Measurements from ENCODE around the gene TNFRSF13B. TPM values are rescaled to one million over a fixed set of nuclear protein-coding genes. Genes with fewer than 3 reads are reported as not detected.
A peak's percentile ranks its signal among the peaks of the same experiment; 100 is the strongest.

Gene TNFRSF13B
- total RNA-seq, 1 experiment from 2014 or later = 0.28 TPM

DNA sequence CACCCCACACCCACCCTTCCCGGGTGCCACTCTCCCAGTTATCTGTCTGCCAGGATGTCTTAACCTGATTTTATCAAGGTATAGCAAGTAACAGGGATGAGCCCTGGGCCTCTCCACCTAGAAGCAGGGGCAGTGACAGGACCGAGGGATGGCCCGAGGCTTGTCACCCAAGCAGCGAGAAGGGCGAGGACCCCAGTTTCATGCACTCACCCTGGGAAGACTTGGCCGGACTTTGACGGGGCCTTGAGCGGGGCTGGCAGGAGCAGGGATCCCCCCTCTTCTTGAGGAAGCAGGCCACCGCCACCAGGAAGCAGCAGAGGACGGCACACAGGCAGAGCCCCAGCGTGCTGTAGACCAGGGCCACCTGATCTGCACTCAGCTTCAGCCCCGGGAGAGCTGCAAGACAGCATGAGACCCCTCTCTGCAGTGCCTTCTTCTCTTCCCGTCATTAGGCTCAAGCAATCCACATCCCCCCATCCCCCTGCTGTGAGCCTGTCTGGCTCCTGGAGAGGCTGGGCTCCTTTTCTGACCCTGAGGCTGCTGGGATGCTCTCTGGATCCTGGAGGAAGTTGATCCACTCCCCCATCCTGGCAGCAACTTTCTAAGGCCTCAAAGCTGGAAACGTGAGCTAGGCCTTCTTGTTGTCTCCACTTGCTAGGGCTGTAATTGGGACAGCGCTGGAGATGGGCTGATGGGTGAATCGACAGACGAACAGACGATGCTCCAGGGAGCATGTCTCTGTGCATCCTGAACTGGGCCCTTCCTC, 31.6 kb downstream of the TNFRSF13B start:
- H3K9ac ChIP-seq (ENCODE audit: extremely low read depth, insufficient read length, low read length) = no peak overlapping the region
- DNase-seq = peak; percentile 87

More for the DNA sequence above, 31.6 kb downstream of the TNFRSF13B start:
- H3K9me3 ChIP-seq (ENCODE audit: control insufficient read depth, low read depth, low read length) = no peaks in the 10 kb centered on the region
- H2BK20ac ChIP-seq (ENCODE audit: low read depth, low read length, poor library complexity, severe bottlenecking) = no peak overlapping the region
- no peak overlapping the region for H4K8ac ChIP-seq (replicated peaks; ENCODE audit: insufficient read length, low read depth, low read length)
- Mint-ChIP-seq H3K27ac (peak overlapping the region in 2 of 3 experiments; percentile 31 to 79; a peak in 2 of 7 replicates), H3K9me3 (no peaks in the 10 kb centered on the region), H3K4me3 (no peak overlapping the region), H3K36me3 (ENCODE audit: insufficient read depth in 1 of 3, low read depth in 3 of 3) (no peaks in the 10 kb centered on the region; a peak in 1 of 7 replicates), H3K27me3 (ENCODE audit: low read depth) (no peaks in the 10 kb centered on the region), H3K4me1 (peaks cover 28% of the 10 kb centered on the region in 2 experiments)
- no peaks in the 10 kb centered on the region for H4K20me1 ChIP-seq (ENCODE audit: control insufficient read depth, insufficient read depth, insufficient read length)
- no peak overlapping the region for H3K18ac ChIP-seq (ENCODE audit: insufficient read length, low read depth, low read length)
- no peak overlapping the region; the same call in 1 of the 2 replicates for H3K14ac ChIP-seq (ENCODE audit: insufficient read depth, low read length)
- H3K79me1 ChIP-seq (ENCODE audit: insufficient read depth, low read depth, low read length, poor library complexity, severe bottlenecking) = no peaks in the 10 kb centered on the region
- H3K27me3 ChIP-seq (ENCODE audit: insufficient read depth, low read length) = no peaks in the 10 kb centered on the region
- H2AK5ac ChIP-seq (ENCODE audit: insufficient read length, low read length) = no peak overlapping the region
- WGBS (ENCODE audit: extremely low coverage, insufficient read length, low lambda C conversion rate) = no CpG with 5 or more reads among the region's 18 CpGs
- H4K91ac ChIP-seq (ENCODE audit: insufficient read length, low read depth, low read length) = no peak overlapping the region
- H2AFZ ChIP-seq (ENCODE audit: low read length) = no peak overlapping the region
- TF ChIP-seq, protein P1, sequence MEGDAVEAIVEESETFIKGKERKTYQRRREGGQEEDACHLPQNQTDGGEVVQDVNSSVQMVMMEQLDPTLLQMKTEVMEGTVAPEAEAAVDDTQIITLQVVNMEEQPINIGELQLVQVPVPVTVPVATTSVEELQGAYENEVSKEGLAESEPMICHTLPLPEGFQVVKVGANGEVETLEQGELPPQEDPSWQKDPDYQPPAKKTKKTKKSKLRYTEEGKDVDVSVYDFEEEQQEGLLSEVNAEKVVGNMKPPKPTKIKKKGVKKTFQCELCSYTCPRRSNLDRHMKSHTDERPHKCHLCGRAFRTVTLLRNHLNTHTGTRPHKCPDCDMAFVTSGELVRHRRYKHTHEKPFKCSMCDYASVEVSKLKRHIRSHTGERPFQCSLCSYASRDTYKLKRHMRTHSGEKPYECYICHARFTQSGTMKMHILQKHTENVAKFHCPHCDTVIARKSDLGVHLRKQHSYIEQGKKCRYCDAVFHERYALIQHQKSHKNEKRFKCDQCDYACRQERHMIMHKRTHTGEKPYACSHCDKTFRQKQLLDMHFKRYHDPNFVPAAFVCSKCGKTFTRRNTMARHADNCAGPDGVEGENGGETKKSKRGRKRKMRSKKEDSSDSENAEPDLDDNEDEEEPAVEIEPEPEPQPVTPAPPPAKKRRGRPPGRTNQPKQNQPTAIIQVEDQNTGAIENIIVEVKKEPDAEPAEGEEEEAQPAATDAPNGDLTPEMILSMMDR (conservative IDR thresholded peaks at IDR 0.05) = peak; percentile 42; the same call in 2 of the 3 replicates
- H3K23ac ChIP-seq (ENCODE audit: insufficient read length, low read depth, low read length) = no peak overlapping the region
- H2BK15ac ChIP-seq (ENCODE audit: low read depth, low read length) = no peak overlapping the region
- H3K4ac ChIP-seq (ENCODE audit: low read depth, low read length) = no peak overlapping the region
- no peaks in the 10 kb centered on the region for H3K79me2 ChIP-seq (ENCODE audit: insufficient read depth, low read length)
- H2BK12ac ChIP-seq (ENCODE audit: insufficient read length, low read depth, low read length) = no peak overlapping the region
- no peak overlapping the region for H2BK120ac ChIP-seq (ENCODE audit: low read depth, low read length, poor library complexity, severe bottlenecking)
- H3K4me2 ChIP-seq (ENCODE audit: insufficient read depth, insufficient read length, low read length) = no peak overlapping the region
- H3K4me1 ChIP-seq (ENCODE audit: insufficient read depth, low read length) = peaks cover 5% of the 10 kb centered on the region; the same call in 1 of the 2 replicates
- H2BK5ac ChIP-seq (ENCODE audit: insufficient read length, low read length) = no peak overlapping the region
- no peak overlapping the region for H3K27ac ChIP-seq (ENCODE audit: insufficient read length, low read depth, low read length)
- no peak overlapping the region for H3T11ph ChIP-seq (ENCODE audit: low read length)
- H3K23me2 ChIP-seq (ENCODE audit: insufficient read length, low read depth, low read length, poor library complexity, severe bottlenecking) = no peaks in the 10 kb centered on the region
- no peak overlapping the region for H3K56ac ChIP-seq (ENCODE audit: insufficient read length, low read depth, low read length)
- H4K5ac ChIP-seq (ENCODE audit: insufficient read length, low read depth, low read length) = no peak overlapping the region

Data from H9 (cell line).